Measurements from ENCODE around the gene SSBP3. TPM values are rescaled to one million over a fixed set of nuclear protein-coding genes. Genes with fewer than 3 reads are reported as not detected.

SSBP3 gene
- total and polyA plus RNA-seq, 2 of the 13 experiments (the other 11 are each of a cell fraction or from before 2014, with no cell fraction given) = 8.5 to 17.6 TPM

DNA sequence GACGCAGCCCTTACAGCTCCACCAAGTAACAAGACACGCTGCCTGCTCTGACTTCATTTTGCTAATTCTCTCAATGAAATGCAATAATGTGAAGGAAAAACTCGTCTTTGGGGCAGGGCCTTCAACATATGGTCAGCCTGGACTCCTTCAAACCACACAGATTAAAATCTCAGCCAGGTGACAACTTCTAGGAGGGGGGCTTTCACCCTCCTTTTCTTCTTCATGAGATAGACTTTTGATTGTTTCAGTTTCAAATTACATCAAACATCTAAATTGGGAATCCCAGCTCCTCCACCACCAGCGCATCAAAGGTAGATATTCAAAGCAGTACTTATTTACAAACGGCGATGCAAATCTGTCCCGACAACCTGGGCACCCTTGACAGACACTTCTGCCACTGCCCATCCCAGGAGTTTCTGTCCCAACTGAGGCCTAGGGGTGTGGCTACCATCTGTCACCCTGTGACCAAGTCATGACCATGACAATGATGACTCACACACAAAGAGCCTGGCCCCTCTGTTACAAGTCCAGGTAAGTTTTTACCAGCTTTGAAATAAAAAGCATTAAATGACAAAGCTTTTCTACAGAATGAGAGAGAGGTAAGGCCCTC lies 29.7 kb downstream of the SSBP3 start (continued):
- TF ChIP-seq CHCHD3 (CRISPR knock-in tag; IDR thresholded peaks at IDR 0.05) (no peak), HNF4G (IDR thresholded peaks at IDR 0.05; ENCODE audit: borderline replicate concordance, low read depth, low read length) (no peak), HNF4G (CRISPR knock-in tag; IDR thresholded peaks at IDR 0.05; ENCODE audit: borderline replicate concordance, low read depth) (no peak), ZZZ3 (CRISPR knock-in tag; IDR thresholded peaks at IDR 0.05; ENCODE audit: borderline replicate concordance) (no peak), ZKSCAN1 (IDR thresholded peaks at IDR 0.05; ENCODE audit: low read length) (no peak)
- TF ChIP-seq, protein P1, sequence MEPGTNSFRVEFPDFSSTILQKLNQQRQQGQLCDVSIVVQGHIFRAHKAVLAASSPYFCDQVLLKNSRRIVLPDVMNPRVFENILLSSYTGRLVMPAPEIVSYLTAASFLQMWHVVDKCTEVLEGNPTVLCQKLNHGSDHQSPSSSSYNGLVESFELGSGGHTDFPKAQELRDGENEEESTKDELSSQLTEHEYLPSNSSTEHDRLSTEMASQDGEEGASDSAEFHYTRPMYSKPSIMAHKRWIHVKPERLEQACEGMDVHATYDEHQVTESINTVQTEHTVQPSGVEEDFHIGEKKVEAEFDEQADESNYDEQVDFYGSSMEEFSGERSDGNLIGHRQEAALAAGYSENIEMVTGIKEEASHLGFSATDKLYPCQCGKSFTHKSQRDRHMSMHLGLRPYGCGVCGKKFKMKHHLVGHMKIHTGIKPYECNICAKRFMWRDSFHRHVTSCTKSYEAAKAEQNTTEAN (CRISPR knock-in tag; conservative IDR thresholded peaks at IDR 0.05) = no peak

DNA sequence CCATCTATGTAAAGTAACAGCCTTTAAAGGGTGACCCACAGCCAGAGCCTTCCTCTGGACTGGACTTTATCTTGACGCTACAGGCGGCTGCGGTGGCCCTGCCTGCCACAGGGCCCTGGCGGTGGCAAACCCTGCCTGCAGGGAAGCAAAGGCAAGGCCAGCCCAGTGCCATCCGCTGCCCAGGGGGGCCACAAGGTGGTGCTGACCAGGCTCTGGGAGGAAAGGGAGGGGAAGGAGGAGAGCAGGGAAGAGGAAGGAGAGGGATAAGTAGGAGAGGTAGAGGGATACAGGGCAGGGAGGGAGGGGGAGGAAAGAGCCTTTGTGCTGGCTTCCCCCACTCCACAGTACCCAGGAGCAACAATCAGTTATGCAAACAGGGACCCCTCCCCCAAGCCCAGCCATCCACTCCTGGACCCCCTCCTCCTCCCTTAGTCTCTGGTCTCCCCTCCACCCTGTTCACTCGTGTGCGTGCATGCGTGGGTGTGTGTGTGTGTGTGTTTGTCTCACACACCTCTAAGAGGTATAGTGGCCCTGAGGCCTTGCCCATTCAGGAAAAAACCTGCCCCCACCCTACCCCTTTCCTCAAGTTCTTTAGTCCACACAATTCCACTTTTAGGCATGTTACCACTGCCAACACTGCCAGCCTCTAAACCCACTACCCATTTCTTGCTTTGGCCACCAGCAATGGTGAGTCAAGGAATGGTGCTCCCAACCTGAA lies 30.3 kb downstream of the SSBP3 start:
- in situ Hi-C loops (cut with HindIII; ENCODE audit: extremely low pct_ligation_motif_present, low pct_unique_long_range_greater_than_20kb) = no loop called here
- H3K4me2 ChIP-seq (ENCODE audit: low read depth, low read length) = no peak overlapping the region
- H3K27ac ChIP-seq (ENCODE audit: extremely low read length, insufficient read depth, low read length) = no peak overlapping the region
- TF ChIP-seq ZNF331 (CRISPR knock-in tag; IDR thresholded peaks at IDR 0.05) = 0 out of 2 replicates have a peak, but pooled peaks have one; percentile 23
- TF ChIP-seq, protein P2, sequence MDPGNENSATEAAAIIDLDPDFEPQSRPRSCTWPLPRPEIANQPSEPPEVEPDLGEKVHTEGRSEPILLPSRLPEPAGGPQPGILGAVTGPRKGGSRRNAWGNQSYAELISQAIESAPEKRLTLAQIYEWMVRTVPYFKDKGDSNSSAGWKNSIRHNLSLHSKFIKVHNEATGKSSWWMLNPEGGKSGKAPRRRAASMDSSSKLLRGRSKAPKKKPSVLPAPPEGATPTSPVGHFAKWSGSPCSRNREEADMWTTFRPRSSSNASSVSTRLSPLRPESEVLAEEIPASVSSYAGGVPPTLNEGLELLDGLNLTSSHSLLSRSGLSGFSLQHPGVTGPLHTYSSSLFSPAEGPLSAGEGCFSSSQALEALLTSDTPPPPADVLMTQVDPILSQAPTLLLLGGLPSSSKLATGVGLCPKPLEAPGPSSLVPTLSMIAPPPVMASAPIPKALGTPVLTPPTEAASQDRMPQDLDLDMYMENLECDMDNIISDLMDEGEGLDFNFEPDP (CRISPR knock-in tag; conservative IDR thresholded peaks at IDR 0.05) = no peak
- TF ChIP-seq, protein P3, sequence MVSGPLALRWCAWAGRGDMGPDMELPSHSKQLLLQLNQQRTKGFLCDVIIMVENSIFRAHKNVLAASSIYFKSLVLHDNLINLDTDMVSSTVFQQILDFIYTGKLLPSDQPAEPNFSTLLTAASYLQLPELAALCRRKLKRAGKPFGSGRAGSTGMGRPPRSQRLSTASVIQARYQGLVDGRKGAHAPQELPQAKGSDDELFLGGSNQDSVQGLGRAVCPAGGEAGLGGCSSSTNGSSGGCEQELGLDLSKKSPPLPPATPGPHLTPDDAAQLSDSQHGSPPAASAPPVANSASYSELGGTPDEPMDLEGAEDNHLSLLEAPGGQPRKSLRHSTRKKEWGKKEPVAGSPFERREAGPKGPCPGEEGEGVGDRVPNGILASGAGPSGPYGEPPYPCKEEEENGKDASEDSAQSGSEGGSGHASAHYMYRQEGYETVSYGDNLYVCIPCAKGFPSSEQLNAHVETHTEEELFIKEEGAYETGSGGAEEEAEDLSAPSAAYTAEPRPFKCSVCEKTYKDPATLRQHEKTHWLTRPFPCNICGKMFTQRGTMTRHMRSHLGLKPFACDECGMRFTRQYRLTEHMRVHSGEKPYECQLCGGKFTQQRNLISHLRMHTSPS (CRISPR knock-in tag; IDR thresholded peaks at IDR 0.05; ENCODE audit: low read depth) = peak; percentile 52; the same call in 1 of the 2 replicates
- TF ChIP-seq ZNF660 (CRISPR knock-in tag; IDR thresholded peaks at IDR 0.05; ENCODE audit: borderline replicate concordance, low read depth) = no peak
- TF ChIP-seq TCF7L2 (IDR thresholded peaks at IDR 0.05; ENCODE audit: low read depth, low read length) = no peak
- TF ChIP-seq, protein P4, sequence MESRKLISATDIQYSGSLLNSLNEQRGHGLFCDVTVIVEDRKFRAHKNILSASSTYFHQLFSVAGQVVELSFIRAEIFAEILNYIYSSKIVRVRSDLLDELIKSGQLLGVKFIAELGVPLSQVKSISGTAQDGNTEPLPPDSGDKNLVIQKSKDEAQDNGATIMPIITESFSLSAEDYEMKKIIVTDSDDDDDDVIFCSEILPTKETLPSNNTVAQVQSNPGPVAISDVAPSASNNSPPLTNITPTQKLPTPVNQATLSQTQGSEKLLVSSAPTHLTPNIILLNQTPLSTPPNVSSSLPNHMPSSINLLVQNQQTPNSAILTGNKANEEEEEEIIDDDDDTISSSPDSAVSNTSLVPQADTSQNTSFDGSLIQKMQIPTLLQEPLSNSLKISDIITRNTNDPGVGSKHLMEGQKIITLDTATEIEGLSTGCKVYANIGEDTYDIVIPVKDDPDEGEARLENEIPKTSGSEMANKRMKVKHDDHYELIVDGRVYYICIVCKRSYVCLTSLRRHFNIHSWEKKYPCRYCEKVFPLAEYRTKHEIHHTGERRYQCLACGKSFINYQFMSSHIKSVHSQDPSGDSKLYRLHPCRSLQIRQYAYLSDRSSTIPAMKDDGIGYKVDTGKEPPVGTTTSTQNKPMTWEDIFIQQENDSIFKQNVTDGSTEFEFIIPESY (CRISPR knock-in tag; IDR thresholded peaks at IDR 0.05) = peak; percentile 99
- TF ChIP-seq, protein P5, sequence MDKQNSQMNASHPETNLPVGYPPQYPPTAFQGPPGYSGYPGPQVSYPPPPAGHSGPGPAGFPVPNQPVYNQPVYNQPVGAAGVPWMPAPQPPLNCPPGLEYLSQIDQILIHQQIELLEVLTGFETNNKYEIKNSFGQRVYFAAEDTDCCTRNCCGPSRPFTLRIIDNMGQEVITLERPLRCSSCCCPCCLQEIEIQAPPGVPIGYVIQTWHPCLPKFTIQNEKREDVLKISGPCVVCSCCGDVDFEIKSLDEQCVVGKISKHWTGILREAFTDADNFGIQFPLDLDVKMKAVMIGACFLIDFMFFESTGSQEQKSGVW (CRISPR knock-in tag; IDR thresholded peaks at IDR 0.05; ENCODE audit: borderline replicate concordance) = no peak
- TF ChIP-seq ISL2 (CRISPR knock-in tag; IDR thresholded peaks at IDR 0.05) = no peak

More for the DNA sequence above, 30.3 kb downstream of the SSBP3 start:
- 80% methylated on average over 8 of the region's 8 CpGs for WGBS (ENCODE audit: low lambda C conversion rate)
- ChIA-PET POLR2A (no interaction called here), CTCF (ENCODE audit: low intra/inter-chr PET ratio, low total read pairs) (no interaction called here)
- Histone ChIP-seq H3K4me1 (ENCODE audit: insufficient read depth, low read length) (peaks cover 40% of the 10 kb centered on the region), H3K4me3 (replicated peaks in 1 of 3; ENCODE audit: insufficient read depth in 1 of 3, low read depth in 2 of 3, low read length in 3 of 3) (no peak overlapping the region), H3K9ac (ENCODE audit: insufficient read depth, low read depth, low read length) (no peak overlapping the region), H3K36me3 (replicated peaks in 1 of 2; ENCODE audit: control insufficient read depth in 1 of 2, insufficient read depth in 2 of 2, low read length in 2 of 2) (peaks cover 0 to 5% of the 10 kb centered on the region in 2 experiments; a peak in 4 of 5 replicates), H4K20me1 (ENCODE audit: insufficient read depth, low read length) (peaks cover 4% of the 10 kb centered on the region), H3K9me3 (ENCODE audit: low read length) (no peaks in the 10 kb centered on the region), H3K79me2 (ENCODE audit: insufficient read depth, low read length) (peaks cover 5% of the 10 kb centered on the region), H3K27me3 (ENCODE audit: control insufficient read depth in 1 of 2, insufficient read depth in 2 of 2, low read length in 2 of 2) (no peaks in the 10 kb centered on the region), H2AFZ (ENCODE audit: low read length) (no peak overlapping the region)
- FAIRE-seq (no peak), DNase-seq (ENCODE audit: low spot score) (no peak), ATAC-seq (peak; percentile 45)
- intact Hi-C loops (cut with micrococcal nuclease; ENCODE audit: unreplicated experiment) = no loop called here
- BruUV-seq (replicated peaks) = no TSS peak
